Activated naive CD4-positive, alpha-beta T cell (primary cell): ENCODE data around the gene PSMD8.
A peak's percentile ranks its signal among the peaks of the same experiment; 100 is the strongest.
"Not testable (repeated sequence)": the region's sequence is repeated elsewhere in the genome, so short reads cannot be mapped to it uniquely, and the experiment has no call there.

ENCODE experiments used
- DNase-seq, 4 experiments: peaks; one replicate each; lab custom pipeline; 2025; lab: John Stamatoyannopoulos, UW

The PSMD8 gene

DNA sequence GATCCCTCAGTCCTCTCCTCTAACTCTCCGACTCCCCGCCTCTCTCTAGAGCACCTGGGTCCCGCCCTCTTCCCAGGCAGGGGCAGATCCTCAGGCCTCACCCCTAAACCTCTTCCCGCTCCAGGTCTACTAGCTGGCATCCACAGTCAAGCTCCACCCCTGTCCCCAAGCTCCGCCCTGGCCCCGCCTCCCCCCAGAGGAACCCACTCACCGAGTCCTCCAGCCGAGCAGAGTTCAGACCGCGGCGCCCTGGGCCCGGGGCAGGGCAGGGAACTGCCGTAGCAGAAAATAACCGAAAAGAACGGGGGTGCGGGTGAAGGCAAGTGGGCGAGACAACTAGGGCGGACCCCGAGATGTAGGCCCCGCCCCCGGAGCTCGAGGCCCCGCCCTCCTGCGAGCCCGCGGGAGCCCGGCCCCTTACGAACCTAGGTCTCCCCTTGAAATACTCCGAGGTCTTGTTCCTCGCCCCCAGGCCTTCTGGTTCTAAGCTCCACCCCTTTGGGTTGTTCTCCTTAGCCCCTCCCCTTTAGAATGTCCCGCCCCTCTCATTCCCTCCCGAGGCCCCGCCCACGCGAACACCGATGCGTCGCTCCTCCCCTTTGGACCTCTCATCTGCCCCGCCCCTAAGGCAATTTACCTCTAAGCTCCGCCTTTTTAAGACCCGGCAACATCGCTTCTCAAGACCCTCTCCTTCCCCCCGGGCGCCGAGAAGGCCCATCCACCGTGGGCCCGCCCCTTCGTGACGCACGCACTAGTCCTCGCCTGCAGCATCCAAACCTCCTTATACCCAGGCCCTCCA, 13.4 kb downstream of the PSMD8 start, which contains the start of gene GGN:
GGN (minus strand) TSS at position 485 of the 799 bp plus-strand sequence. CDS start 773 bp downstream, outside the sequence.
- peak; percentile 30 to 67 (median 58) for DNase-seq

DNA sequence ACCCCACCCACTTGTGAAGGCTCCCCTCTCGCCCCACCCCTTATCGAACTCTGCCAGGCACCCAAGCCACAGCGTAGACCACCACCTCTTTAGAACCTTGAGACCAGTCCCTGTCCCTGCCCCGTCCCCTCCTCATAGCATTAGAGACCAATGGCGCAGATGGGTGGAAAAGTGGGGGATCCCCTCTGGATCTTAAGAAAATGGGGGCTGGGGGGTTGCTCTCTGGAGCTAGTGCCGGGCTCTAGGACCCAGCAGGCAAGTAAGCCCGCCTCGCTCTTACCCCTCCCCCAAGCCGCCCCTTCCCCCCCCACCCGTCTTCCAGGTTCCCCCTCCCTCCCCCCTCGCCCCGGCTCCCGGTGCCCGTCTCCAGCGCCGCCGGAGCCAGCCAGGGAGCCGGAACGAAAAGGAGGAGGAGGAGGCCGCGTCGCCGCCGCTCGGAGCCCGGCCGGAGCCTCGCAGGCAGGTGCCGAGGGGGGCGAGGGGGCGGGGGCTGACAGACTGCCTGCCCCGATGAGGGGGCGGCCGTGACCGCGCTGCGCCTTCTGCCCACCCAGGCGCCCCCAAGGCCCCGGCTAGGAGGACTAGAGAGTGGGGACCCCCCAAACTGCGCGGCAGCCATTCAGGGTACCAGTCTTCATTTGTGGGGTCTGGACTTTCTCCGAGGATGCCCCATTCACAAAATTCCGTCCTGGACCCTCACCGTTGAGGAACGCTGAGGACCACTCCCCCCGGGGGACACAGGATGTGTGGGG, 14.2 kb downstream of the PSMD8 start, which contains the start of gene SPRED3:
SPRED3 (plus strand) TSS at position 349 of the 752 bp plus-strand sequence. CDS start 1,606 bp downstream, outside the sequence.
- DNase-seq, result peak in 1 of 4 experiments; percentile 23

- peak in 1 of 4 experiments; percentile 15 for DNase-seq
Measured at GRCh38 chr19:38389101-38389925, 14.9 kb downstream of the PSMD8 start.

DNA sequence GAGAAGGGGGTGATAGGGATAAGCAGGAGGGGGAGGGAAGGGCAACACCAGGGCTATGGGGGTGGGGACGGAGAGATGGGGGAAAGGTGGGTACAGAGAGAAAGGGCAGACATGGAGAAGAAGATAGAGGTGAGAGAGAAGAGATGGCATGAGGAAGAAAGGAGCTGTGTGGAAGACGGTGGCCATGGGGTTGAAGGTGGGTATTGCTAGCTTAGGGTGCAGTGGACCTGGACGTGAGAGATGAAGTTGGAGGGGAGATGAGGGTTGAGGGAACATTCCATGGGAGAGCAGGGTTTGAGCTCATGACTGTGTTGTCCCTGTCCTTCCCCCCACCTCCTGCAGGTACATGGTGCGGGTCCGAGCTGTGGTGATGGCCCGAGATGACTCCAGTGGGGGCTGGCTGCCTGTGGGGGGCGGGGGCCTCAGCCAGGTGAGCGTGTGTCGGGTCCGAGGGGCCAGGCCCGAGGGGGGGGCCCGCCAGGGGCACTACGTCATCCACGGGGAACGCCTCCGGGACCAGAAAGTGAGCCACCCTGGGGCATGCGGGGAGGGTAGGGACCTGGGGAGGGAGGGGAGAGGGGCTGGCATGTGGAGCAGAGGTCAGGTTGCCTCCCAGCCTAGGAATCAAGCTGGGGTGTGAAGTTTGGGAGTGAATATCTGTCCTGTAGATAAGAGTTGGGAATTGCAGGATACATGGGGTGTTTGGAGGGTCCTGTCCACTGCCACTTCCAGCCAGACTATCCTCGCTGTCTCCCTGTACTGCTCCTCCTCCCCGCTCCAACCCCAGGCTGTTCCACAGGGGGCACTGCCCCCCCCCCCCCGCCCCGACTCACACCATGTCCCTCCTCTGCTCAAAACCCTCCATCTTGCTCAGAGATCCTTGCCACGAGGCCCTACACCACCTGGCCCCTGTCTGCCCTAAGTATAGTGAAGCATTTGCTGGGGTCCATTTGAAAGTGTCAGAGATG, 15.9 kb downstream of the PSMD8 start:
- no peak for DNase-seq

DNA sequence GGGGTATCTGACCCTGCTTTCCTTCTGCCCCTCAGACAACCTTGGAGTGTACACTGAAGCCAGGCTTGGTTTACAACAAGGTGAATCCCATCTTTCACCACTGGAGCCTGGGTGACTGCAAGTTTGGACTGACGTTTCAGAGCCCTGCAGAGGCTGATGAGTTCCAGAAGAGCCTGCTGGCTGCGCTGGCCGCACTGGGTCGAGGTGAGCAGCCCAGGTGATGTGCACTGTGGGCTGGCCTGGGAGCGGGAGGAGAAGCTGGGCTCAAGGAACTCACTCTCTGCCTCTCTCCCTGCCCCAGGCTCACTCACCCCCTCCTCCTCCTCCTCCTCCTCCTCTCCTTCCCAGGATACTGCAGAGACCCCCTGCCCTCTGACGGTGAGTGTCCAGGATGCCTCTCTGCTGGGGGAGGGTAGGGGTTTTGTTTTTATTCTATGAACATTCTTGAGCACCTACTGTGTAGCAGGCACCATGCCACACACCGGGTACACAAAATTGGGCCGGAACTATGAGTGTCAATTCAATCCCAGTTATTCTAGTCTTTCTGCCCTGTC, 17.6 kb downstream of the PSMD8 start:
- DNase-seq, result no peak

DNA sequence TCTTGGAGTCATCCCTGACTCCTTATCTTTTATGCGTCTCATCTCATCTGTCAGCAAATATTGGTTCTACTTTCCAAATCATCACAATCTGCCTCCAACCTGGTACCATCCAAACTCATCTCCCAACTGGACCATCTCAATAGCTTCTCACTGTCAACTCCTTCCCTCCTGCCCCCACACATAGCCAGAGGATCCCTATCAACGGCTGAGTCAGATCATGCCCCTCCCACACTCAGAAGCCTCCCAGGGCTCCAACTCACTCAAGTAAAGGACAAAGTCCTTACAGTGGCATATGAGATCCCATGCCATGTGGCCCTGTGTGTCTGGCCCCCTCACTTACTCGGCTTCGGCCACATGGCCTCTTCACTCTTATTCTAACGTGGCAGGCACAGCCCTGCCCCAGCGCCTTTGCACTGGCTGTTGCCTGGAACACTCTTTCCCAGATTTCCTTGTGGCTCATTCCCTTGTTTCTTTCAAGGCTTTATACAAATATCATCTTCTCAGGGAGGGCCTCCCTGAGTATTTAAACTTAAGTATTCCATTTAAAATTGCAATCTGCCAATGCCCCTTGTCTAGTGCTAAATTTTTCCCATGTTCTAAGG, 18.4 kb downstream of the PSMD8 start:
- no peak for DNase-seq

DNA sequence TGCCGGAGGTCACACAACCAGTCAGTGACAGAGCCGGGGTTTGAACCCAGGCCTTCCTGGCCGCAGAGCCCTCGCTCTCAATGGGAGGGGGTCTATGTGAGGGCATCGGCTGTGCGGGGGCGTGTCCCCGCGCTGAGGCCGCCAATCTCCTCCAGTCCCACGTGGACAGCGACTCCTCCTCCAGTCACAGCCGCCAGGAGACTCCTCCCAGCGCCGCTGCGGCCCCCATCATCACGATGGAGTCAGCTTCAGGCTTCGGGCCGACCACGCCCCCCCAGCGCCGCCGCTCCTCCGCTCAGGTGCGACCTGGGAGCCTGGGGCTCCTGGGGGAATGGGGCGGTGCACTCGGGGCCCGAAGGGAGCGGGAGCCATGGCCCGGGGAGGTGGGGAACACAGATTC, 20.1 kb downstream of the PSMD8 start:
- peak in 3 of 4 experiments; percentile 32 to 53 (median 33) for DNase-seq

GRCh38 chr19:38395381-38396114, 21.2 kb downstream of the PSMD8 start:
- DNase-seq, result peak in 1 of 4 experiments; percentile 35

- no peak for DNase-seq
Measured at GRCh38 chr19:38399081-38399480, 24.7 kb downstream of the PSMD8 start.

- no peak for DNase-seq
Measured at GRCh38 chr19:38399537-38399936, 25.2 kb downstream of the PSMD8 start.

DNA sequence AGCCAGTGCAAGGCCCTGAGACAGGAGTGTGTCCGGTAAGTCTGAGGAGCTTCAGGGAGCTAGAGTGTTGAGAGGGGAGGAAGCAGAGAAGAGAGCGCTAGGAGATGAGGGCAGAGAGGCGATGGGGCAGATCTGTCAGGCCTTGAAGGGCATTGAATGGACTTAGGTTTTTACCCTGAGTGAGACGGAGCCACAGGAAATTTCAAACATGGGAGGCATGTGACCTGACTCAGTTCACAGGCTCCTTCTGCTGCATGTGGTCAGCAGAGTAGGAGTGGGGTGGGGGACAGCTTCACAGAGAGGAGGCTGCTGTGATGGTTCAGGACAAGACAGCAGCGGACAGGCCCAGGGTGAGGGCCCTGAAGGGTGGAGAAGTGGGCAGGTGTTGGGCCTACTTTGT, 26.0 kb downstream of the PSMD8 start:
- DNase-seq, result no peak

GRCh38 chr19:38401148-38401547, 26.8 kb downstream of the PSMD8 start:
- DNase-seq, result no peak

DNA sequence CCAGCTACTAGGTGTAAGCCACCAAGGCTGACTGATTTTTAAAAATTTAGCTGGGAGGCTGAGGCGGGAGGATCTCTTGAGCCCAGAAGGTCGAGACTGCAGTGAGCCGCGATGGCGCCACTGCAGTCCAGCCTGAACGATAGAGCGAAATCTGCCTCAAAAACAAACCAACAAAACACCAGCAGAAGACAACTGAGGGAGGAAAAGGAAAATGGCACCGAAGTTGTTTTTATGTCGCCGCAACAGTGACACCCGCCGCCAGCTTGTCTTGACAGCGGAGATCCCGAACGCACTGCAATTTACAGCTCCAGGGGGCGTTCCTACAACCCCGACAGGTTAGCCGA, 28.2 kb downstream of the PSMD8 start:
- DNase-seq, result no peak

- DNase-seq, result peak; percentile 95 to 99 (median 98)
Measured at GRCh38 chr19:38402967-38403674, 28.8 kb downstream of the PSMD8 start, which contains the start of gene FAM98C. TSS of gene FAM98C (plus strand) at chr19:38403093. CDS start at chr19:38403154, 61 bp downstream.

GRCh38 chr19:38404858-38405257, 30.5 kb downstream of the PSMD8 start:
- DNase-seq, result no peak

DNA sequence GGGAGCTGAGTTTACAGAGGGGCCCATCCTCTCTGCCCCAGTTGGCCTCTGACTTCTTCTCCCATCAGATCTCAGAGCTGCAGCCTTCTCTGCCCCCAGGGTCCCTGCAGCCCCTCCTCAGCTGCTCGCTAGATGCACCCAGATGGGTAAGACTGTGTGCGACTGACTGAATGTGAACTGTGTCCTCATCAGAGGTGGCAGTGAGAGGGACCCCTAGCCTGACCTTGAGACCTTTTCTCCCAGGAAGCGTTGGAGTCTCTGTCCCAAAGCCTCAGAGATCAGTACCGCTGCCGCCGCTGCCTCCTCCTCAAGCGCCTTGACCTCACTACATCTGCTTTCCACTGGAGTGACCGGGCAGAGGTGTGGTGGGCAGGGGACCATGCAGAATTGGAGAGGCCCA, 30.9 kb downstream of the PSMD8 start:
- no peak for DNase-seq

- no peak for DNase-seq
Measured at GRCh38 chr19:38409631-38410133, 35.3 kb downstream of the PSMD8 start.

GRCh38 chr19:38410407-38410806, 36.0 kb downstream of the PSMD8 start:
- DNase-seq, result not testable (repeated sequence)
